Left renal pelvis (tissue), 4 donors: ENCODE data around the gene LRCH1. TPM values are rescaled to one million over a fixed set of nuclear protein-coding genes. Genes with fewer than 3 reads are reported as not detected.

Experiments
- DNase-seq, 4 donors: peaks; one replicate each; pipeline ENCODE4 v3.0.0-alpha.2; 2013; ENCODE audit warnings: low read depth in 4 of 4, low spot score in 3 of 4
- polyA plus RNA-seq, 4 donors: library from polyadenylated mRNA; unstranded; fragments of 120-200 nt; gene quantifications; one replicate each; pipeline ENCODE4 v1.2.1, GENCODE V29; 2013; ENCODE audit not compliant: insufficient read length in 4 of 4

The LRCH1 gene
- polyA plus RNA-seq, 4 donors = 29.4 to 37.5 (median 30.6) TPM

DNA sequence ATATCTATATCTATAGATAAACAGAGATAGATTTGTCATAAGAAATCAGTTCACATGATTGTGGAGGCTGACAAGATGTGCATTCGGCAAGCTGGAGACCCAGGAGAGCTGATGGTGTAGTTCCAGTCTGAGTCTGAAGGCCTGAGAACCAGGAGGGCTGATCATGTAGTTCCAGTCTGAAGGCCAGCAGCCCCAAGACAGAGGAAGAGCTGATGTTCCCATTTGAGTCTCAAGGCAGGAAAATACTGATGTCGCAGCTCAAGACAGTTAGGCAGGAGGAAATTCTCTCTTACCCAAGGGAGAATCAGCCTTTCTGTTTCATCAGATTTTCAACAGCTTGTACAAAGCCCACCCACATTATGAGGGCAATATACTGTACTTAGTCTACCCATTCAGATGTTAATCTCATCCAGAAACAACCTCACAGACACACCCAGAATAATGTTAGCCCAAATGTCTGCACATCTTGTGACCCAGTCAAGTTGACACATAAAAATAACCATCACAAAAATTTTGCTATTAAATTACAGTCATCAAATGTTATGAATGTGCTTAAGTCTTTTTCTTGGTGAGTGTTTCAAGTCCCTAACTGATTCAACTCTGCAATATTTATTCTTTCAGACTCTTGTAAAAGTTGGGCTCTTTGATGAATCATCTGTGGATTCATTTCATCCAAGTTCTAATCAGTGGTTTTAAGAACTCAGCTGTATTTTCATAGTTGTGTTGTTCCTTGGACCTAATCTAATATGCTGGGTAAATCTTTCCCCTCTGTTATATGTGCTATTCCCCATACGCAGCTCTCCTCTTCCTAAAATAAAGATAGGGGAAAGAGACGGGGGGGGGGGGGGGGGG is 22.7 kb upstream of the LRCH1 start:
- no peak for DNase-seq

DNA sequence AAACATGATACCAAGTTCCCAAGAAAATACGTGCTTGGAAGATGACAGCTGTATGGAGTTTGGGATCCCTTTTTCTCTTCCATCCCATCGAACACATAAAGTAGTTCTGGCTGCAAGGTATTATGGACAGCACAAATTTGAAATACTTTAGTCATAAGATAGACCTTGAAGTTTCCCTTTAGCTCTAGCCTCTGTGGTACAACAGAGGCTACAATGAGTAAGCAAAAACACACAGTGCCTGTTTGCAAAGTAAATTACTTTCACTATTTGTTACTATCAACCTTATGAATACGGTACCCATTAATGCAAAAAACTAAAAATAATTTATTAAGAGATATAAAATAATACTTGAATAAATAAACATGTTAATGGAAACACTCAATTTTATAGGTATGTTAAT is 21.0 kb upstream of the LRCH1 start:
- no peak for DNase-seq

DNA sequence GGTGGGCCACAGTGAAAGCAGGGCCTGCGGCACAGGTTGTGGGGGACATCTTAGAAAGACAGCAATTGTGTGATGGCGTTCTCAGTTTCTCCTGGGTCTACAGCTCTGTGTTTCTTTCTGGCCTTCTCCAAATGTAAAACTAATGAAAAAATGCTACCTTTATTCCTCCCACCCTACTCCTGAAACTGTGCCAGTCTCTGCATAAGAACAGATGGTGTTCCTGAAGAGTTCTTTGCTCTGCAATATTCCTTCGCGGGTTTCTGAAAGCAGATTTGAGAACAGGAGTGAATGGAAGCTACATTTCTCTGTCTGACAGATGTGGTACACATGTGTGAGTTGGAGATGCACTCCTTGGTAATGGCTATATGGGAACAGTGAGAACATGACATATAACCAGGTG is 18.0 kb upstream of the LRCH1 start:
- no peak for DNase-seq

DNA sequence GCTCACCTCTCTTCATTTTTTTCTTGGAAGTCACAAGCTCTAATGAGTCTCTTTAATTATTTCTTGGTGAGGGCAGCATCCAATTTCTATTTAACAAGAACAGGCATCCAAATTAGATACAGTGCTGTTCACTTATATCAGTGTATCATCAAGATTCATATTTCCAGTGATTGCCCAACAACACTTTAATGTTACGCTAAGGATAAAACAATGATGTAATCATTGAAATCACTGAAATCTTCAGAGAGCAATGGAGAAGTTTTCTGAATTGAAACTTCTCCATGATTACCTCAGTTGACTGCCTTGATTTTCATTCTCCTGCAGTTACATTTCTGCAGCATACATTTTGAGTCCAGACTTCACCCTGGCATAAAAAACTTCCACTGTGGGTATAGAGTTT is 17.1 kb upstream of the LRCH1 start:
- DNase-seq = no peak

DNA sequence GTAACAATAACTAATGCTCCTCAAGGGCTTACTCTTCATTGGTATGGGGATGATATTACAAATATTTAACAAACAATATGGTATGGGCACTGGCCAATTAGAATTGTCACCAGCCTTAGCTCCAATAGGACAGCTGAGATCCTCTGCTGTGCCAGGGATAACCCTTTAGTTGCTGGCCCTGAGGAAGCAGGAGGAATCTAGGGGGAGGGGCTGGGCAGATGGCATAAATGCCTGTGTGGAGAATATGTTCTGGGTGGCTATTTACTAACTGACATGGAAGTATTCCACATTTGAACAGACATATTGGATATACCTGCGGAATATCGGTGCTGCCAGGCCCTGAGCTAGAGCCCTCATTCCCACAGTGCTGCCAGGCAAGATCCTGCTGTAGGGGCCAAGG is 16.6 kb upstream of the LRCH1 start:
- no peak for DNase-seq

DNA sequence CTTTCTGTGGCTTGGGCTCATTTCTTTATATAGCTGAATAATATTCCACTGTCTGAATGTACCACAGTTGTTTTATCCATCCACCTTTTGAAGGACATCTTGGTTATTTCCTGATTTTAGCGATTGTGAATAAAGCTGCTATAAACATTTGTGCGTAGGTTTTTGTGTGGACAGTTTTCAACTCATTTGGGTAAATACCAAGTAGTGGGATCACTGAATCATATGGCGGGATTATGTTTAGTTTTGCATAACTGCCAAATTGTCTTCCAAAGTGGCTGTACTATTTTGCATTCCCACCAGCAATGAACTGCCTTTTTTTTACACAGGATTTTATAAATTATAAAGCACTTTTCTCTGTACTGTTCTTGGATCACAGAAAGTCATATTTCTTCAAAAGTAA is 13.7 kb upstream of the LRCH1 start:
- DNase-seq = no peak

DNA sequence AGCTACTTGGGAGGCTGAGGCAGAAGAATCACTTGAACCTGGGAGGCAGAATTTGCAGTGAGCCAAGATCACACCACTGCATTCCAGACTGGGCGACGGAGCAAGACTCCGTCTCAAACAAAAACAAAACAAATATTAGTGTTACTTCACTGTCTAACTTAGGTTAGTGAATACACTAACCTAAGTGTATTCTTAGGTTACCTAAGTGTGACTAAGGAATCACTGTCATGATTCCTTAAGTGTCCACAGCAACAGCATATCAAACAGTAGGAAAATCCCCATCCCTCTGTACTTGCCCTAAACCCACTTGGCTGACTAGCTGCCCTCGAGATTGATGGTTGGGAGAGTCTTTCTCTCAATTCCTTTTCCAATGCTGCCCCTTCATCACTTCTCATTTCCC is 11.8 kb upstream of the LRCH1 start:
- no peak for DNase-seq

DNA sequence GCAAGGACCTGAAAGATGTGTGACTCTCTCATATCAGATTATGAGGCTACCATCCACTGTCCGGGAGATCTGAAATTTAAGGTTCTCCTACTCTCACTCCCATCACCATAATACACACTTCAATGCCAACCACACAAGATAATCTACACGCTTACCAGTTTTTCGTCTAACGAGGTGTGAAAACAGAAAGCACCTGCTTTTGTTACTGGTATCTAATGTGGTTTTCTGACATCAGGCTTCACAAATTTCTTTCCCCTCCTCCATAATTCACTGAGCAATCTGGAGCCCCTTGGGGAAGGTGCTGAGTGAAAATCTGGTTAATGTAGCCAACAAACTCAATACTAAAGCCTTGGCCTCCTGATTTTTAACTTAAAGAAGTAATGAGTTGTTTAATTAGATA is 10.1 kb upstream of the LRCH1 start:
- DNase-seq = no peak

DNA sequence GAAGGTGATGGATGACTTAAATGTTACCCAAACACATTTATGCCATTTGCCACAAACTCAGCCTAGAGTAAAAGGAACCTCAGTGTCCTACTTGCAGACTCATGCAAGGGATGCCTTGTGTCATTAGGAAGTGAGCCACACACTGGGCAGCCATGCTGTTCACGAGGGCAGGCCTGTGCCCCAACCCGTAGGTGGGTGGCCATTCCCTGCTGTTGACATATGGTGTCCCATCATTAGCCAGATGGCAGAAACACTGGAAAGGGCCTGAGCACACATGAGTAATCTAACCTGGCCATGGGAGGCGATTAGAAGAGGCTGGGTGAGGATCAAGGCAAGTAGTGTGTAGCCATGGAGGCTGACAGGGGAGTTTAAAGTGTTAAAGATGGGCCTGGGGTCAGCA is 9.7 kb upstream of the LRCH1 start:
- DNase-seq = no peak

DNA sequence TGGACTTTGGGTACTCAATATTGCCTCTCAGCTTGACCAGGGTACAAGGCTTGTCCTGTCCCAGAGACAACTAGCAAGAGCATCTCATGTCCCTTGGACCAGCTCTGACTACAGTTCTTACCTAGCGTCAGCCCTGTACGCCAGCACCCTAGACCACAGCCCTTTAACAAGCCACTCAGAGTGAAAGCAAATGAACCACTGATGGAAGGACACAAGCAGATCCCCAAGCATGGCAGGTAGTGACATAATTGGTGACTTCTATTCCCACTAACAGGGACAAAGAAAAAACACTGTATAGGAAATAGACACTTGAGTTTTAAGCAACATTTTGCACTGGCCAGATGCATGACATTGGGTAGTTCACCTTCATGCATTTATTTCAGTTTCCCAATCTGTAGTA is 8.8 kb upstream of the LRCH1 start:
- DNase-seq = no peak

DNA sequence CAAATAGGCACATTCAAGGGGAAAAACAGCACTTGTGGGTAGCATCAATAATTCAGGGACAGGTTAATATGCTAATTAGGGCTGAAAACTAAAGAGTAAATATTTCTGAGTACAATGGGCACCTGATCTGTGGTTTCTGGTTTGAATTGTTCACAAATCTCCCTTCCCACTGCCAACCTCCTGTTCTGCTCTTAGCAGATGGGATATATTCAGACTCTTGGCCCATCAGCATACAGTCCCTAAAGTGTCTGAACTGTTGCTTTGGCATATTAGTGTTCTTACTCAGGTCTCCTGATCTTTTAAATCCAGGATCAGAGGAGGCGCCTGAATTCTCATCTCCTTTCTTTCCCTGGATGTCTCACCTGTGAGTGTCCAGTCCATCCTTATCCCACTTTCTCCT is 8.2 kb upstream of the LRCH1 start:
- no peak for DNase-seq

DNA sequence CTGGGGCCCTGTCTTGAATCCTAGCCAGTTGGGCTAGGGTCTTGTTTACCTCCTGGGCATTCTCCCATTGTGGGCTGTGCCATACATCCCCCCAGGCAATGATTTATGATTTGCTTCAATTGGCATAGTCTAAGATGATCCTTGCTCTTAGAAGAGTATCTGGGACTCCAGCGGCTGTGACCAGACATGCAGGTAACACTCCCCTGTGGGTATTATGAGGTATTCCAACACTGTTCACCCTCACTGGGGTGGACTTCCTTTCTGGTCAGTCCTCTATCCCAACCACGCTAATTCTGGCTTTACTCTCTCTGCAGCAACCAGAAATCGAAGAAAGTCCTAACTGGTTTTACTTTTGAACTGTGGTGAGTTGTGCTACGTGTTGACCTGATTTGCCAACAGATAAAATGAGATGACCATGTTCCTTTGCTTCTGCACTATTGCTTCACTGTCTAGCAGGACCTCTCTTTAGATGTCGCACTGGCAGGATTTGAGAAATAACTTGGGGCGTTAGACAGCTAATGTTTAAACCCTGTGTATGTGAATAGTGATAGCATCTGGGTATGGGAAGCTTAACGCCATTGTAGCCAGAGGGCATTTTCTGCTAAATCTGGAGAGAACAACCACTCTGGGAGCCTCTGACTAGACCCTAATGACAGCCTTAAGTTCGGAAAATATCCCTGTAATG is 6.7 kb upstream of the LRCH1 start:
- DNase-seq = no peak

DNA sequence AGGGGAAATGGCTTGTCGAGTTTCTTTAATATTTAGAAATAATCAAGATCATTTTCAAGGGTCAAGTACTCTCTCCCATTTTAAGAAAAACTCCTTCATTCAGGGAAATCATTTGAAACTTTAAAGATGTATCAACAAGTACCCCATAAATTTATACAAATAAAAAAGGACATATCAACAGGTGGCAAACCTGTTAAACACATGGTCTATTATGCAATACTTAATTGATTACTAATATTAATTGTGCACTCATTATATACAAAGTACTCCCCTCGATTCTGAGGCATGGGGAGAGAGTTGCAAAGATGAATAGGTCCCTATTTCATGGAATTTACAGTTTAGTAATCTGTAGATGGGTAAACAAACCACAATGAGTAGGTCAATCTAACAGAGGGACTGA is 2.1 kb upstream of the LRCH1 start:
- DNase-seq = no peak

DNA sequence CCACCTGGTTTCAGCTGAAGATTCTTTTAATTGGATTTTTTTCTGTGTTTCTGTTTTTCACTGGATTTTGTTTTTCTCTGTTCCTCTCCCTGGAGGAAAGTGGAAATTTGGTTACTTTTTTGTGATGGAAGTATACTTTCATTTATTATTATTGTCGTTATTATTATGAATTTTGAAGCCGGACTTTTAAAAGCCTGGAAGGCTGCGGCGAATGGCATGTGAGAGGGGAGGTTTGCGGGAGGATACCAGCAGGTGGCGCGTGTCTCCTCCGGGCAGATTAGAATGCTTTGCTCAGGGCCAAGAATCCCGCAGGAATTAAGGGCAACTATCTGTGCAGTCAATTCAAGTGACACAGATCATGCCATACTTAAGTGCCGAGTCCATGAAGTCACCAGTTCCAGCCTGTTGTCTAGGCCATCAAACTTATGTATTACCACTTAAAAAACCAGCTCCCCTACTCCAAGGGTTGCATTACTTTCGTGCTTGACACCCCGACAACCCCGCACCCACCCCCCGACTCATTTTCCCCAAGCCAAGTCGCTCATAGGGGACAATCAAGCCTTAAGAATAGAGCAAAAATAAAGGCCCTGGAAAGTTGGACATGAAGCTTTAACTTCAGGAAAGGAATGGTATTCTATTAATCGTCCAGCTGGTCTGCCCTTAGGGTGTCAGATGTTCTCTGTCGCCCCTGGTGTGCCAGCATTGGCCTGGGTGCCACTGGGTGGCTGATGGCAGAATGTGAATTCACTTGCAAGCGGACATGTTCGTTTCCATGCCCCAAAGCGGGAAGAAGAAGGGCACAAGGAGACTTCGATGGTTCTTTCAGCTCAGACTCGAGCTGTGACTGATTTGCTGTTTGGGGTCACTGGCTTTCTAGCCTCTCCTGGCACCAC is 1.3 kb upstream of the LRCH1 start:
- no peak for DNase-seq

DNA sequence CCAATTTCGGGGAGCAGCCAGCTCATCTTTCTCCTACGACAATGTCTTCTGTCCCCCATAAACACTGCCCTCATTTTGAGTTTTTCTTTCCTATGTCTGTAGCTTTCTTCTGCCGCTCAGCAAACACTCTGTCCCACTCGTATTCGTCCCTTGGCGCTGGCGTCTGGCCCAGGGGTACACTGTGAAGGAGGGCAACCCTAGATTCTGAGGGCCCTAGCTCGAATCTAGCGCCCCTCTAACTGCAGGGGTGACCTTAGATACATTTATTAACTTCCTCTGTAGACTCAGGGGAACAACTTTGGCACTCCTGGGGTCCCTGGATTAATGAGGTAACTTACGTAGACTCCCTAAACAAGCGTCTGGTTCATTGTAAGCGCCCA is 677 bp upstream of the LRCH1 start:
- no peak for DNase-seq

DNA sequence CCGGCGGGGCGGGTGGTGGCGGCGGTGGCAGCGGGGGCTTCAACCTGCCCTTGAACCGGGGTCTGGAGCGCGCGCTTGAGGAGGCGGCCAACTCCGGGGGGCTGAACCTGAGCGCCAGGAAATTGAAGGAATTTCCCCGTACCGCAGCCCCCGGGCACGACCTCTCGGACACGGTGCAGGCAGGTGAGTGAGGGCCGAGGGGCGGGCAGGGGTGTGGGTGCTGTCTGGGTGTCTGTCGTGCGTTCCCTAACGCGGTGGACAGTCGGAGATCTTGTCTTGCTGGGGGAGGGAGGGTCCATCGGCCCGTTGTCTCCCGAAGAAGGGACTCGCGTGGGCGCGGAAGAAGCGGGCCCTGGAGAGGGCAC is 533 bp downstream of the LRCH1 start:
- DNase-seq = no peak

DNA sequence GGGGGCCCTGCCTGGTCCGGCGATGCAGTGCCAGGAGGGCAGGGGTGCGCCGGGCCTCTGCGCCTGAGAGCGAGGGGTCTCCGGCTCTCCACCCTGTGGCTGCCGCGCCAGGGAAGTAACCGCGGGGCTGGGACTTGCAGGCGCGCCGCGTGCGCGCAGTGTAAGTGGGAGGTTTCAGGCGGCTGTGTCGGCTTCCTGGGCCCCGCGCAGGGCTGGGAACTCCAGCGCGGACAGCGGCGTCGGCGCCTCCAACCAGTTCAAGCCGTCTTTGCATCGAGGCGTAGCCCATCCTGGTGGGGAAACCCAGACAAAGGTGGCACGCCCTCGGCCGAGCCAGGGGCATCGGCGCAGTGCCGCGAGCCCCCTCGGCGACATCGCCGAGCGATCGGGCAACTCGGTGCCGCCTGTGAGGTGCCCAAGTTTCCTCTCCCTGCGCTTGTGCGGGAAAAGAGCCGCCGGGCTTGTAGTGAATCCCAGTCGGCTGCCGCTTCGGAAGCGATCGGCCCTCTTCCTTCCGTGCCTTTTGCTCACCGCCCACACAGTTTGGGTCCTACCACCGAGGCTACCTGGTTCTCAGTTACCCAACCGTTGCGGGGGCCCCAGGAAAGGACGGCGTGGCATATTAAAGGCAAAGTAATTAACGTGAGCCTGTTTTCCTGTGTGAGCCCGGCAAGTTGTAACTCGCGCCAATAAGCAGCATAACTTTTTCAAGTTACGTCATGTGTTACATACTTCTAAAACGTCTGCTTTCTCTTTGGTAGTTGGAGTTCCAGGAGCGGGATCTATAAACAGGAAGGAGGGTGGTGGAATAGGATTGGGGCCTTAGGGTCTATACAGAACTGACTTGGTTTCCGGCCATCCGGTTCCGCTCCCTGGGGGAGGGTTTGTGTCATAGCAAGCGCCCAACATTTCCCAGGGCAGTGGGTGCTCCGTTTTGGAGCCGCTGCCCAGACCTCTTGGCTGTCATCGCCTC is 1.2 kb downstream of the LRCH1 start:
- DNase-seq = no peak

DNA sequence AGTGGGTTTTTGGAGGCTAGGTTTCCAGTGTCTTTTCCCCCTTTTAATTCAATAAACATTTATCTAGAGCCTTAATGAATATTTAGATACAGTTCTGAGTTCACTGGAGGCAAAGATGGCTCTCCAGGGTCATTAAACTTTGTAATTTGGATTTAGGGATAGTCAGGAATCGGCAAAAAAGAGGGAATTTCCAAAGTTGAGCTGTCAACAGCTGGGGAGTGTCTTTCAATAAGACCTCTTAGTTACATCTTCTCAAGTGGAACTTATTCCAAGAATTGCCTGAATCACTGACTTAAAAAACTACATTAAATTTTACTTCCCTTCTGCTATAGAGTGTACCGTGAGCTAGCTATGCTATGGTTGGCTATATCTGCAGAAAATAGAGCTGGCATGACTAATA is 2.0 kb downstream of the LRCH1 start:
- no peak for DNase-seq

DNA sequence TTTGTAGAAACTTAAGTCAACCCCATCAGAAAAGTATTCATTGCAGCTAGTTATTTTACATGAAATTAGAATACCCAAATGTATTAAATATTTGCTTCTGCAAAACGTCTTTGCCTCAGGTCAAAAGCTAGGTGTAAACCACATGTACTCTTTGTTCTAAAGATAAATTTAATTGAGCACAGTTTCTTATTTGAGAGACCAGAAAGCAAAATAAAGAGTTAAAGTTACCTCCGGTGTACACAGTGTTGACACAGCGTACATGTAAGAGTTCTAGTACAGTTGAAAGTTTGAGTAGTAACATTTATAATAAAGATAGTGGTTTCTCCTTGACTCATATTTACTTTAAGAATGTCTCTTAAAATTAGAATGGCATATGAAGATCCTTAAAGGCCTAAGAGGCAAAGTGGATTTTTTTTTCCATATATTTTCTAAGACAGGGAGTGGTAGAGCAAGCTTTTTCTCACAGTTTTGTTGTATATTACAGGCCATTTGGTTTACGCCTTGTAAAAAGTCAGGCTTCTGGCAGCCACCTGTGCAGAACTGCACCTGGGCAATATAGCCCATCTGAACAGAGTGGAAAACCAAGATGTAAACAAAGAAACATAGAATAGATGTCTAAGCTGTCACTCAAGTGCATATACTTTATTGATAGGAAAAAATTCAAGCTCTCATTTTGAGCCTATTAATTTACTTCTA is 2.9 kb downstream of the LRCH1 start:
- DNase-seq = no peak

DNA sequence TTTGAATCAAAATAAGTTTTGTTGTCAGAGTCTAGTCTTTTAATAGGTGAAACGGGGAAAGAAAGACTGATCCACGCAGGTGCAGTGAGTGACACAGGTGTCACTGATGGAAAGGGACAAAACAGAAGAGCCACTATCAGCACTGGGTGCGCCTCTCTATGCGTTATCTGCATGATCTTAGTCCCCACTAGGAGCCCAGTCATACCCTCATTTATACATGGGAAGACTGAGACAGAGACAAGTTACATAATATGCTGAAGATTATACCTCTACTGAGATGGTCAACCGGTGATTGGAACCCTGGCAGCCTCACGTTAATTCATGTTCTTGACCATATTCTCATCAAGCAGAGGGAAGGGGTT is 3.4 kb downstream of the LRCH1 start:
- no peak for DNase-seq
